WTC11 (cell line): Measurements from ENCODE around the gene PRKG2. TPM values are rescaled to one million over a fixed set of nuclear protein-coding genes. Genes with fewer than 3 reads are reported as not detected.

Source experiments
- ATAC-seq: fragments of 200-7000 bp; cut with Tn5 transposase; 2 replicates; pipeline ENCODE4 v1.10.0; 2021; ENCODE audit warnings: mild to moderate bottlenecking, moderate library complexity
- CTCF ChIA-PET: fragments of 300-600 bp; sonication (Branson Sonifier 250); formaldehyde crosslinking; loops from one replicate; lab custom pipeline; 2021; ENCODE audit warnings: antibody characterized with exemption; lab: Charles Lee
- POLR2A ChIA-PET: fragments of 350-600 bp; sonication (Branson Sonifier 250); formaldehyde crosslinking; loops from one replicate; lab custom pipeline; 2021; ENCODE audit warnings: antibody characterized with exemption; lab: Charles Lee
- DNase-seq: peaks from one replicate; pipeline ENCODE4 v3.0.0; 2021; ENCODE audit warnings: low spot score
- H3K27ac Mint-ChIP-seq: 2 replicates; pipeline ENCODE4 v1.8.0; 2021; ENCODE audit warnings: mixed read lengths
- H3K27me3 Mint-ChIP-seq: 2 replicates; pipeline ENCODE4 v1.8.0; 2021; ENCODE audit warnings: low read depth, mild to moderate bottlenecking, moderate library complexity, mixed read lengths
- H3K36me3 Mint-ChIP-seq: 2 replicates; pipeline ENCODE4 v1.8.0; 2021; ENCODE audit warnings: mixed read lengths
- H3K4me1 Mint-ChIP-seq: 2 replicates; pipeline ENCODE4 v1.8.0; 2022; ENCODE audit warnings: mixed read lengths
- H3K4me3 Mint-ChIP-seq: 2 replicates; pipeline ENCODE4 v1.8.0; 2021; ENCODE audit warnings: mild to moderate bottlenecking, moderate library complexity, mixed read lengths
- H3K9me3 Mint-ChIP-seq: 2 replicates; pipeline ENCODE4 v1.8.0; 2021; ENCODE audit warnings: mixed read lengths
- ATF1 ChIP-seq: sonication (generic); formaldehyde crosslinking; IDR thresholded peaks from 2 replicates; pipeline ENCODE4 v1.8.1; 2023; ENCODE audit warnings: mild to moderate bottlenecking, moderate library complexity, missing genetic modification reagents
- ATF6 ChIP-seq: sonication (generic); formaldehyde crosslinking; IDR thresholded peaks from 2 replicates; pipeline ENCODE4 v1.8.1; 2023; ENCODE audit warnings: mild to moderate bottlenecking, missing genetic modification reagents
- CBFB ChIP-seq: sonication (generic); formaldehyde crosslinking; IDR thresholded peaks from 2 replicates; pipeline ENCODE4 v1.8.1; 2022; ENCODE audit warnings: mild to moderate bottlenecking, low read depth, missing genetic modification reagents
- E2F1 ChIP-seq: sonication (generic); formaldehyde crosslinking; IDR thresholded peaks from 2 replicates; pipeline ENCODE4 v1.8.0; 2022; ENCODE audit warnings: mild to moderate bottlenecking, missing genetic modification reagents
- ELF4 ChIP-seq: sonication (generic); formaldehyde crosslinking; IDR thresholded peaks from 2 replicates; pipeline ENCODE4 v1.8.1; 2022; ENCODE audit warnings: low read depth, mild to moderate bottlenecking, moderate library complexity, missing genetic modification reagents
- GRHL2 ChIP-seq: fragments of 250-450 bp; sonication (Bioruptor Pico); IDR thresholded peaks from 2 replicates; pipeline ENCODE4 v1.8.0; 2022; ENCODE audit warnings: mild to moderate bottlenecking, moderate library complexity; ENCODE audit not compliant: insufficient replicate concordance, severe bottlenecking
- IRF2 ChIP-seq: sonication (generic); formaldehyde crosslinking; IDR thresholded peaks from 2 replicates; pipeline ENCODE4 v1.8.0; 2022; ENCODE audit warnings: low read depth, missing genetic modification reagents, borderline replicate concordance
- NFYB ChIP-seq: sonication (generic); formaldehyde crosslinking; conservative IDR thresholded peaks from 2 replicates; pipeline ENCODE4 v1.8.0; 2022; ENCODE audit warnings: low read depth, missing genetic modification reagents
- PRDM15 ChIP-seq: sonication (generic); formaldehyde crosslinking; IDR thresholded peaks from 2 replicates; pipeline ENCODE4 v1.8.0; 2022; ENCODE audit warnings: missing genetic modification reagents
- PRRX2 ChIP-seq: fragments of 250-450 bp; sonication (Bioruptor Pico); IDR thresholded peaks from 2 replicates; pipeline ENCODE4 v1.8.0; 2021; ENCODE audit warnings: mild to moderate bottlenecking
- RORB ChIP-seq: fragments of 250-450 bp; sonication (Bioruptor Pico); IDR thresholded peaks from 2 replicates; pipeline ENCODE4 v1.9.0; 2021; ENCODE audit warnings: mild to moderate bottlenecking
- SMAD4 ChIP-seq: sonication (generic); formaldehyde crosslinking; IDR thresholded peaks from 2 replicates; pipeline ENCODE4 v1.8.0; 2022; ENCODE audit warnings: mild to moderate bottlenecking, missing genetic modification reagents
- ZNF121 ChIP-seq: sonication (generic); formaldehyde crosslinking; IDR thresholded peaks from 2 replicates; pipeline ENCODE4 v1.8.0; 2023; ENCODE audit warnings: missing genetic modification reagents
- ZNF263 ChIP-seq: sonication (generic); formaldehyde crosslinking; IDR thresholded peaks from 2 replicates; pipeline ENCODE4 v1.8.1; 2022; ENCODE audit warnings: low read depth, mild to moderate bottlenecking, moderate library complexity, missing genetic modification reagents
- ZNF416 ChIP-seq: fragments of 250-450 bp; sonication (Bioruptor Pico); IDR thresholded peaks from 2 replicates; pipeline ENCODE4 v1.9.0; 2021; ENCODE audit warnings: mild to moderate bottlenecking, inconsistent platforms
- total RNA-seq: library from RNA; stranded (reverse); gene quantifications from 3 replicates; pipeline ENCODE4 v1.2.3, GENCODE V29; 2021
- TF ChIP-seq, protein P1 (sequence below): sonication (generic); formaldehyde crosslinking; IDR thresholded peaks from 2 replicates; pipeline ENCODE4 v1.8.1; 2022; ENCODE audit warnings: mild to moderate bottlenecking, missing genetic modification reagents, moderate library complexity, borderline replicate concordance
- TF ChIP-seq, protein P2 (sequence below): fragments of 250-450 bp; sonication (Bioruptor Pico); IDR thresholded peaks from 2 replicates; pipeline ENCODE4 v1.8.0; 2021; ENCODE audit warnings: mild to moderate bottlenecking
- TF ChIP-seq, protein P3 (sequence below): fragments of 250-450 bp; sonication (Bioruptor Pico); IDR thresholded peaks from 2 replicates; pipeline ENCODE4 v1.9.0; 2021; ENCODE audit warnings: mild to moderate bottlenecking

PRKG2 gene
- total RNA-seq, 1 experiment from 2014 or later = 2.7 TPM

DNA sequence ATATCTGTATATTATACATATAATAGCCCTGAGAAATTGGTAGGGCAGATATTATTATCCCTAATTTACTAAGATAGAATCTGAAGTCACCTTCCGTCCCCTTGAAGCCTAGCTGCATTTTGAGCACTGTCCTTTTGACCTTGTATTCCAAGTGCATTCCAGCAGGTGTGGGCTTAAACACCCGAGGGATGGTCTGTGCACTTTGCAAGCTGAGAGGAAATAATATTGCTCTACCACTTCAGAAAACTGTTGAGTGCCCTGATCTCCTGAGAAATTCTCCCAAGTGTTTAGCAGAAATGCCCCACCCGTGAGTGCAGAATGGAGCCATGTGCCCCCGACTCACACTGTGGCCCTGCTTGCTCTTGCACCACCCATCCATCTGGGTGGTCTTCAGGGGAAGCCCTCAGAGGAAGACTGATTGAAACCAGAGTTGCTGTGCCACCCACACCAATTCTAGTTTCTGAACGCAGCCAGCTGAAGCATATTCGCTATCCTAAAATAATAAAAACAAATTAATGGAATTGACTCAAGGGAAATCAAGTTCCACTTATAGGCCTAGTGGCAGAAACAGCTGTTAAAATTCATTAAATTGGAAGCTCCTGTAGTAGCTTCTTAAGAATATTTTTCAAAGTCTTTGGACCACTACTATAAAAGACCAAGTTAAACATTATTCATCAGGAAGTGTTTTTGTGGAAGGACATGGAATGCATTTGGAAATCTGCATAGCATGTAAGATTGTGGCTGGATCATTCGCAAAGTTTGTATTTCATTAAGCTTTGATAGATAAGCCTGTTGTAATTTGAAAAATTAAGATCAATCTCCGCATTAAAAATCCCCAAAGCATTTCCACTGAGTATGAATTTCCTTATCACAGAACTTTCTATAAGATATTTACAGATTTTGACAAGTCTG, 41.3 kb upstream of the PRKG2 start (continued):
- TF ChIP-seq ATF6 (CRISPR knock-in tag) = no peak
- no peak for TF ChIP-seq ZNF416
- TF ChIP-seq PRDM15 = no peak
- no peak for TF ChIP-seq CBFB (CRISPR knock-in tag)
- no peak for TF ChIP-seq E2F1
- TF ChIP-seq GRHL2 = no peak
- no peak for TF ChIP-seq ZNF263 (CRISPR knock-in tag)
- TF ChIP-seq, protein P1, sequence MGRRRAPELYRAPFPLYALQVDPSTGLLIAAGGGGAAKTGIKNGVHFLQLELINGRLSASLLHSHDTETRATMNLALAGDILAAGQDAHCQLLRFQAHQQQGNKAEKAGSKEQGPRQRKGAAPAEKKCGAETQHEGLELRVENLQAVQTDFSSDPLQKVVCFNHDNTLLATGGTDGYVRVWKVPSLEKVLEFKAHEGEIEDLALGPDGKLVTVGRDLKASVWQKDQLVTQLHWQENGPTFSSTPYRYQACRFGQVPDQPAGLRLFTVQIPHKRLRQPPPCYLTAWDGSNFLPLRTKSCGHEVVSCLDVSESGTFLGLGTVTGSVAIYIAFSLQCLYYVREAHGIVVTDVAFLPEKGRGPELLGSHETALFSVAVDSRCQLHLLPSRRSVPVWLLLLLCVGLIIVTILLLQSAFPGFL (CRISPR knock-in tag) = no peak
- no peak for TF ChIP-seq NFYB (CRISPR knock-in tag)
- TF ChIP-seq, protein P2, sequence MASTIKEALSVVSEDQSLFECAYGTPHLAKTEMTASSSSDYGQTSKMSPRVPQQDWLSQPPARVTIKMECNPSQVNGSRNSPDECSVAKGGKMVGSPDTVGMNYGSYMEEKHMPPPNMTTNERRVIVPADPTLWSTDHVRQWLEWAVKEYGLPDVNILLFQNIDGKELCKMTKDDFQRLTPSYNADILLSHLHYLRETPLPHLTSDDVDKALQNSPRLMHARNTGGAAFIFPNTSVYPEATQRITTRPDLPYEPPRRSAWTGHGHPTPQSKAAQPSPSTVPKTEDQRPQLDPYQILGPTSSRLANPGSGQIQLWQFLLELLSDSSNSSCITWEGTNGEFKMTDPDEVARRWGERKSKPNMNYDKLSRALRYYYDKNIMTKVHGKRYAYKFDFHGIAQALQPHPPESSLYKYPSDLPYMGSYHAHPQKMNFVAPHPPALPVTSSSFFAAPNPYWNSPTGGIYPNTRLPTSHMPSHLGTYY (CRISPR knock-in tag) = no peak
- no peak for TF ChIP-seq ELF4 (CRISPR knock-in tag)
- no peak for TF ChIP-seq ZNF121 (CRISPR knock-in tag)
- no peak for TF ChIP-seq PRRX2 (CRISPR knock-in tag)

DNA sequence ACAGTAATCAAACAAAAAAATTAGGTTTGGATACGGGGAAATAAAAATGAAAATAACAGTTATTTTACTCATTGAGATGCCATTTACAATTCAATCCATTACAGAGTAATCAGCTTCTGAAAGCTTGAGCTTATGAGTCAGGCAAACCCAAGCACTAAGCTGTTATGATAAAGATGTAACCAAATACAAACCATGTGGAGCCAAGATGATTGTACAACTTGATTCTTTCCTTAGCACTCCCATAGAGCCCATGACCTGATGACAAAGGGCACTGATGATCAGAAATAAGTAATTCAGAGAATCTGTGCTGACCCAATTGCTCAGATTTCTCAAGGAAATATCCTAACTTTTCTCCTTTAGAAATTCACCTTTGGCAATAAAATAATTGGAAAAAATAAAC, 40.5 kb upstream of the PRKG2 start:
- ATAC-seq (no peak), DNase-seq (no peak)
- Mint-ChIP-seq H3K4me1 (peaks cover under 1% of the 10 kb centered on the region; the same call in 1 of the 2 replicates), H3K27ac (no peak overlapping the region), H3K27me3 (no peaks in the 10 kb centered on the region; the same call in 1 of the 2 replicates), H3K4me3 (no peak overlapping the region), H3K36me3 (no peaks in the 10 kb centered on the region), H3K9me3 (peaks cover 3% of the 10 kb centered on the region; the same call in 1 of the 2 replicates)
- ChIA-PET CTCF (interaction anchor here (3.2 kb wide), 1 partner anchor 186 kb away, joined by 13 read pairs; no protein-coding TSS in a partner anchor), POLR2A (no interaction called here)
- TF ChIP-seq SMAD4 (CRISPR knock-in tag) (no peak), IRF2 (CRISPR knock-in tag) (no peak), ZNF416 (no peak), RORB (CRISPR knock-in tag) (no peak), ATF1 (CRISPR knock-in tag) (no peak)
- TF ChIP-seq, protein P3, sequence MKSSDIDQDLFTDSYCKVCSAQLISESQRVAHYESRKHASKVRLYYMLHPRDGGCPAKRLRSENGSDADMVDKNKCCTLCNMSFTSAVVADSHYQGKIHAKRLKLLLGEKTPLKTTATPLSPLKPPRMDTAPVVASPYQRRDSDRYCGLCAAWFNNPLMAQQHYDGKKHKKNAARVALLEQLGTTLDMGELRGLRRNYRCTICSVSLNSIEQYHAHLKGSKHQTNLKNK (CRISPR knock-in tag) = no peak
